Endothelial cell of umbilical vein (primary cell): ENCODE results near the gene DMRTB1. TPM values are rescaled to one million over a fixed set of nuclear protein-coding genes. Genes with fewer than 3 reads are reported as not detected.

Experiments
- BruUV-seq: library from RNA; stranded (reverse); fragments of 400-500 nt; replicated peaks from 2 replicates; lab custom pipeline; 2021; lab: Mats Ljungman, UMichigan
- CTCF ChIA-PET: fragments of 300-600, 350-600 bp; sonication (Branson Sonifier 250); formaldehyde crosslinking; loops from one replicate; lab custom pipeline; 2021; ENCODE audit warnings: antibody characterized with exemption, inconsistent platforms; lab: Charles Lee
- POLR2A ChIA-PET: fragments of 300-600, 350-600 bp; sonication (Branson Sonifier 250); formaldehyde crosslinking; loops from one replicate; lab custom pipeline; 2021; ENCODE audit warnings: antibody characterized with exemption, inconsistent platforms; lab: Charles Lee
- DNase-seq: peaks from one replicate; pipeline ENCODE4 v3.0.0-alpha.2; 2011; ENCODE audit warnings: low read depth, low spot score
- FAIRE-seq: peaks from 2 replicates; lab custom pipeline; 2011; peaks lifted over from hg19 to GRCh38; lab: Jason Lieb, UNC
- H2AFZ ChIP-seq: 2 replicates; pipeline ENCODE4 v1.6.0; 2012; ENCODE audit warnings: low read depth, low read length, control low read depth, inconsistent platforms
- H3K27ac ChIP-seq: 2 replicates; pipeline ENCODE4 v1.5.1; 2011; ENCODE audit warnings: low read depth, mild to moderate bottlenecking, control low read depth, low read length, moderate library complexity; ENCODE audit not compliant: insufficient read depth
- H3K27me3 ChIP-seq, 2 experiments: 2 replicates each; pipeline versions ENCODE4 v1.6.0 to v1.6.1; 2011; ENCODE audit warnings: low read length in 2 of 2, mixed read lengths in 1 of 2; ENCODE audit not compliant: control insufficient read depth in 2 of 2, insufficient read depth in 2 of 2
- H3K36me3 ChIP-seq, 2 experiments: 2 replicates in 1 of 2; 3 replicates in 1 of 2; pipeline ENCODE4 v1.5.1; 2011; ENCODE audit warnings: low read length in 2 of 2, mild to moderate bottlenecking in 1 of 2, moderate library complexity in 1 of 2; ENCODE audit not compliant: control insufficient read depth in 2 of 2, insufficient read depth in 2 of 2; ENCODE audit errors: extremely low read depth in 1 of 2
- H3K4me1 ChIP-seq: 3 replicates; pipeline ENCODE4 v1.5.1; 2011; ENCODE audit warnings: mild to moderate bottlenecking, low read length; ENCODE audit not compliant: control insufficient read depth, insufficient read depth; ENCODE audit errors: extremely low read depth
- H3K4me2 ChIP-seq: 2 replicates; pipeline ENCODE4 v1.6.1; 2011; ENCODE audit warnings: low read length, control low read depth, mixed read lengths; ENCODE audit not compliant: insufficient read depth
- H3K4me3 ChIP-seq, 3 experiments: fragments of 200-600 bp in 1 of 3; sonication (generic), shearing (Covaris generic) in 1 of 3; replicated peaks in 1 of 3; 2 replicates each; pipeline ENCODE4 v1.5.1; 2011 to 2016; ENCODE audit warnings: control low read depth in 3 of 3, low read length in 3 of 3, mild to moderate bottlenecking in 2 of 3, inconsistent platforms in 1 of 3, low read depth in 1 of 3, moderate library complexity in 1 of 3; ENCODE audit not compliant: insufficient read depth in 1 of 3
- H3K79me2 ChIP-seq: 2 replicates; pipeline ENCODE4 v1.6.0; 2012; ENCODE audit warnings: low read length, inconsistent platforms; ENCODE audit not compliant: control insufficient read depth, insufficient read depth
- H3K9ac ChIP-seq: replicated peaks from 2 replicates; pipeline ENCODE3; 2011; ENCODE audit warnings: low read length, control low read depth; ENCODE audit not compliant: insufficient read depth; ENCODE audit errors: extremely low read depth
- H3K9me1 ChIP-seq: replicated peaks from 3 replicates; pipeline ENCODE4 v1.6.0; 2011; ENCODE audit warnings: mild to moderate bottlenecking, low read length; ENCODE audit not compliant: control insufficient read depth, insufficient read depth; ENCODE audit errors: extremely low read depth
- H3K9me3 ChIP-seq: replicated peaks from 2 replicates; pipeline ENCODE4 v1.5.1; 2012; ENCODE audit warnings: low read length, inconsistent platforms; ENCODE audit not compliant: control insufficient read depth, insufficient read depth
- H4K20me1 ChIP-seq: replicated peaks from 2 replicates; pipeline ENCODE3; 2011; ENCODE audit warnings: mild to moderate bottlenecking, low read length; ENCODE audit not compliant: control insufficient read depth, insufficient read depth; ENCODE audit errors: extremely low read depth
- EZH2 ChIP-seq: IDR thresholded peaks from 2 replicates; pipeline ENCODE4 v1.6.1; 2012; ENCODE audit warnings: borderline replicate concordance, low read depth, mild to moderate bottlenecking, moderate library complexity, low read length, inconsistent platforms; ENCODE audit not compliant: severe bottlenecking
- FOS ChIP-seq: IDR thresholded peaks from 2 replicates; pipeline ENCODE4 v1.6.1; 2011; ENCODE audit warnings: mild to moderate bottlenecking, low read length, moderate library complexity, borderline replicate concordance; ENCODE audit not compliant: insufficient read depth
- GATA2 ChIP-seq: IDR thresholded peaks from 2 replicates; pipeline ENCODE4 v1.7.0; 2011; ENCODE audit warnings: low read depth, mild to moderate bottlenecking, moderate library complexity, mixed read lengths, low read length; ENCODE audit not compliant: insufficient read length, insufficient read depth
- JUN ChIP-seq: IDR thresholded peaks from 2 replicates; pipeline ENCODE4 v1.6.1; 2011; ENCODE audit warnings: borderline replicate concordance, low read depth; ENCODE audit not compliant: insufficient read length, insufficient read depth
- MAX ChIP-seq: IDR thresholded peaks from 2 replicates; pipeline ENCODE4 v1.6.1; 2011; ENCODE audit not compliant: insufficient read depth, insufficient read length
- MYC ChIP-seq: IDR thresholded peaks from one replicate; pipeline ENCODE4 v1.6.1; 2011; ENCODE audit warnings: mild to moderate bottlenecking, low read depth, low read length
- POLR2A ChIP-seq: IDR thresholded peaks from 2 replicates; pipeline ENCODE4 v1.6.1; 2012; ENCODE audit warnings: low read depth, mild to moderate bottlenecking, control low read depth, low read length
- POLR2AphosphoS5 ChIP-seq: IDR thresholded peaks from 2 replicates; pipeline ENCODE4 v1.6.1; 2012; ENCODE audit warnings: low read depth, mild to moderate bottlenecking, control low read depth, low read length, moderate library complexity; ENCODE audit not compliant: insufficient read depth
- dilution Hi-C: fragments of 300-500 bp; cut with MboI; formaldehyde crosslinking; loops from one replicate; pipeline ENCODE4 v1.15.0; 2019; ENCODE audit warnings: low sequenced_read_pairs; ENCODE audit not compliant: extremely low pct_ligation_motif_present
- intact Hi-C: fragments of 100-400 bp; cut with micrococcal nuclease; formaldehyde crosslinking; loops from one replicate; pipeline ENCODE4 v1.10.0; 2022
- polyA plus RNA-seq, 4 experiments: library from polyadenylated mRNA; depleted of rRNA in 3 of 4; stranded (reverse) in 3 of 4; unstranded in 1 of 4; fragments of >200 nt; gene quantifications; 2 replicates each; pipeline versions ENCODE4 v1.2.1 to v1.2.3, GENCODE V29; 2011 to 2012; ENCODE audit warnings: missing spikeins in 1 of 4
- total RNA-seq: library from RNA; stranded (reverse); gene quantifications from 2 replicates; pipeline ENCODE4 v1.2.3, GENCODE V29; 2021
- TF ChIP-seq, protein P1 (sequence below), 2 donors: IDR thresholded peaks; 1 replicate in 1 of 2; 2 replicates in 1 of 2; pipeline ENCODE4 v1.5.1; 2011; ENCODE audit warnings: low read length in 2 of 2, mild to moderate bottlenecking in 2 of 2, moderate library complexity in 2 of 2, control low read depth in 1 of 2, inconsistent platforms in 1 of 2, low read depth in 1 of 2; ENCODE audit not compliant: insufficient read depth in 1 of 2; ENCODE audit errors: extremely low read depth in 1 of 2

The DMRTB1 gene
- total and polyA plus RNA-seq, 2 donors (not counting 3 experiments of a cell fraction or from before 2014, with no cell fraction given) = not detected

DNA sequence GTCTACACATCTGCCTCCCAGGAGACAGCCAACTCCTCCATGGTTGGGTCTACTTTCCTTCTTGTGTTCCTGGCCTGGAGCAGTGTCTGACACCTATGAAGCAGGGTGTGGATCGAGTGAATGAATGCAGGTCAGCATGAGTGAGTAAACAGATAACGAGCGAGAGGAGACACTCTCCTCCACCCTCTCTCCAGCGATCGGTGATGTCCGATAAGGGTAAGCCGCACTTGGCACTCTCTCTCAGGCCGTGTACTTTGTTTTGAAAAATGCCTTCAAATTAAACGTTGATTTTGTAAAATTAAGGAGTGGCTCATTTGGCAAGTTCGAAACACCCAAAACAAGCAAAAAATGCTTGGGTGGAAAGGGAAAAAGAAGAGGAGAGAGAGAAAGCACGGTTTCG lies 43.8 kb upstream of the DMRTB1 start:
- FAIRE-seq (no peak), DNase-seq (no peak)
- H2AFZ ChIP-seq = no peak overlapping the region
- H3K9ac ChIP-seq = no peak overlapping the region
- H3K4me1 ChIP-seq = no peaks in the 10 kb centered on the region
- no peaks in the 10 kb centered on the region for H3K9me3 ChIP-seq
- BruUV-seq = no TSS peak
- dilution Hi-C loops (no loop called here), intact Hi-C loops (no loop called here)
- H3K79me2 ChIP-seq = no peaks in the 10 kb centered on the region
- H3K4me3 ChIP-seq = no peak overlapping the region
- no peak overlapping the region for H3K27ac ChIP-seq
- H3K4me2 ChIP-seq = no peak overlapping the region
- no peaks in the 10 kb centered on the region for H3K36me3 ChIP-seq
- TF ChIP-seq FOS = no peak
- no peak for TF ChIP-seq EZH2
- TF ChIP-seq JUN = no peak
- TF ChIP-seq POLR2A = no peak
- TF ChIP-seq, protein P1, sequence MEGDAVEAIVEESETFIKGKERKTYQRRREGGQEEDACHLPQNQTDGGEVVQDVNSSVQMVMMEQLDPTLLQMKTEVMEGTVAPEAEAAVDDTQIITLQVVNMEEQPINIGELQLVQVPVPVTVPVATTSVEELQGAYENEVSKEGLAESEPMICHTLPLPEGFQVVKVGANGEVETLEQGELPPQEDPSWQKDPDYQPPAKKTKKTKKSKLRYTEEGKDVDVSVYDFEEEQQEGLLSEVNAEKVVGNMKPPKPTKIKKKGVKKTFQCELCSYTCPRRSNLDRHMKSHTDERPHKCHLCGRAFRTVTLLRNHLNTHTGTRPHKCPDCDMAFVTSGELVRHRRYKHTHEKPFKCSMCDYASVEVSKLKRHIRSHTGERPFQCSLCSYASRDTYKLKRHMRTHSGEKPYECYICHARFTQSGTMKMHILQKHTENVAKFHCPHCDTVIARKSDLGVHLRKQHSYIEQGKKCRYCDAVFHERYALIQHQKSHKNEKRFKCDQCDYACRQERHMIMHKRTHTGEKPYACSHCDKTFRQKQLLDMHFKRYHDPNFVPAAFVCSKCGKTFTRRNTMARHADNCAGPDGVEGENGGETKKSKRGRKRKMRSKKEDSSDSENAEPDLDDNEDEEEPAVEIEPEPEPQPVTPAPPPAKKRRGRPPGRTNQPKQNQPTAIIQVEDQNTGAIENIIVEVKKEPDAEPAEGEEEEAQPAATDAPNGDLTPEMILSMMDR (IDR thresholded peaks at IDR 0.05; ENCODE audit: extremely low read depth in 1 of 2, insufficient read depth in 1 of 2, low read depth in 1 of 2, low read length in 2 of 2) = no peak
- TF ChIP-seq MAX = no peak
- no peak for TF ChIP-seq POLR2AphosphoS5
- no peak for TF ChIP-seq GATA2
- no peak for TF ChIP-seq MYC
- ChIA-PET CTCF (no interaction called here), POLR2A (no interaction called here)
- peaks cover 12 to 27% of the 10 kb centered on the region in 2 experiments for H3K27me3 ChIP-seq
- no peaks in the 10 kb centered on the region for H3K9me1 ChIP-seq
- no peaks in the 10 kb centered on the region for H4K20me1 ChIP-seq
